Measurements from ENCODE around the gene PSTK. TPM values are rescaled to one million over a fixed set of nuclear protein-coding genes. Genes with fewer than 3 reads are reported as not detected.

The PSTK gene
- total and polyA plus RNA-seq, 11 donors, result 0.97 to 3.9 (median 2.0) TPM

DNA sequence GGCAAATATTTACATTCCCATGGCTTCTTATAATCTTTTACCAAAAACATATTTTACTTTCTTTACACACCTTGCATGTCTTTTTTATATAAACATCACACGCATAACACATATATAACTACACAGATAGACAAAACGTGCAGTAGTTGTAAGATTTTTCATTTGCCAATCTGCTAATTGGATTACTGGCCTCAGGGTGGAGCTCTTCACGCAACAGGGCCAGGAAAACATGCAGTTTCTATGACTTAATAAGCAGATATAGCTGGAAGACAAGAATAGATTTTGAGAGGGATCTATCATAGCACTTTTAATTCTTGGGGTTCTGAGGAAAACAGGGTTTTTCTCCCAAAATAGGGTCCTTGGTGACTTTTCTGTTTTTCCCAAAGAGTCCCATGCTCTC is 41.3 kb downstream of the PSTK start:
- H3K4me3 ChIP-seq, result no peak overlapping the region
- TF ChIP-seq CTCF (IDR thresholded peaks at IDR 0.05), result peak in 4 of 12 donors; percentile 9 to 27 (median 14)
- no peak for TF ChIP-seq POLR2A (IDR thresholded peaks at IDR 0.05)
- no peaks in the 10 kb centered on the region for H3K9me3 ChIP-seq
- peaks cover 0 to 6% (median 0%) of the 10 kb centered on the region in 12 donors for H3K4me1 ChIP-seq
- 74 to 77% (median 76%) methylated on average over 3 of the region's 3 CpGs for WGBS, 4 donors
- ATAC-seq (no peak), DNase-seq (no peak)
- no peaks in the 10 kb centered on the region for H3K36me3 ChIP-seq
- no peak overlapping the region for H3K27ac ChIP-seq
- intact Hi-C loops (cut with DNase I), result no loop called here
- no peaks in the 10 kb centered on the region for H3K27me3 ChIP-seq

GRCh38 chr10:123024540-123024939 is 44.3 kb downstream of the PSTK start:
- WGBS, 4 donors, result 91 to 98% (median 91%) methylated on average over 2 of the region's 2 CpGs
- H3K4me1 ChIP-seq, result peaks cover 0 to 6% (median 0%) of the 10 kb centered on the region in 12 donors
- no peaks in the 10 kb centered on the region for H3K9me3 ChIP-seq
- no peaks in the 10 kb centered on the region for H3K36me3 ChIP-seq
- ATAC-seq (no peak), DNase-seq (no peak)
- intact Hi-C loops (cut with DNase I), result no loop called here
- no peak overlapping the region for H3K4me3 ChIP-seq
- no peaks in the 10 kb centered on the region for H3K27me3 ChIP-seq
- no peak for TF ChIP-seq CTCF (IDR thresholded peaks at IDR 0.05)
- no peak for TF ChIP-seq POLR2A (IDR thresholded peaks at IDR 0.05)
- no peak overlapping the region for H3K27ac ChIP-seq

- intact Hi-C loops (cut with DNase I), result no loop called here
- ATAC-seq, result no peak
Measured at GRCh38 chr10:123026302-123026701, 46.1 kb downstream of the PSTK start.

DNA sequence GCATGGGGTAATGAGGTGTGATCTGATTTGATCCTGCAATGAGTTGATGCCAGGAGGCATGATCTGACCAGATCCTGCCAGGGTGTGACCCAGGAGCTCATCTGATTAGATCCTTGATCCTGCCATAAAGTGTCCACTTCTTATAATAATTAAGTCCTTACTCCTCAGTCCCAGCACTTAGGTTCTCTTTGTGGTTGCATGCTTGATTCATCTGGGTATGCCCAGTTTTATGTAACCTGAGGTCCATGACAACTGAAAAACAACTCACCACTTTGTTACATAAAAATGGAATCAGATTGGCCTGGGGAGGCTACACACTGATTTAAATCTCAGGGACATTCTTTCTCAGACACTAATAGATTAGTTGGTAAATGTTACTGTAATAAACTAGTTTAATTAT is 47.7 kb downstream of the PSTK start:
- H3K4me1 ChIP-seq, result no peaks in the 10 kb centered on the region
- no peaks in the 10 kb centered on the region for H3K27me3 ChIP-seq
- H3K4me3 ChIP-seq, result no peak overlapping the region
- no peak for TF ChIP-seq CTCF (IDR thresholded peaks at IDR 0.05)
- no peak overlapping the region for H3K27ac ChIP-seq
- DNase-seq (no peak), ATAC-seq (no peak)
- H3K9me3 ChIP-seq, result no peaks in the 10 kb centered on the region
- intact Hi-C loops (cut with DNase I), result no loop called here
- H3K36me3 ChIP-seq, result peaks cover 0 to 2% (median 0%) of the 10 kb centered on the region in 9 donors

More at GRCh38 chr10:123026302-123026701, 46.1 kb downstream of the PSTK start:
- 50 to 71% (median 57%) methylated on average over 1 of the region's 1 CpG for WGBS, 4 donors
- Histone ChIP-seq H3K27ac (no peak overlapping the region), H3K4me3 (no peak overlapping the region), H3K4me1 (peaks cover 0 to 6% (median 0%) of the 10 kb centered on the region in 12 donors), H3K36me3 (no peaks in the 10 kb centered on the region), H3K27me3 (no peaks in the 10 kb centered on the region), H3K9me3 (no peaks in the 10 kb centered on the region)
- TF ChIP-seq CTCF (IDR thresholded peaks at IDR 0.05) (no peak), POLR2A (IDR thresholded peaks at IDR 0.05) (no peak)
- no peak for DNase-seq
